Bronchial epithelial cell (primary cell): Measurements from ENCODE around the gene PDZD2. TPM values are rescaled to one million over a fixed set of nuclear protein-coding genes. Genes with fewer than 3 reads are reported as not detected.
A peak's percentile ranks its signal among the peaks of the same experiment; 100 is the strongest.

Experiments used
- DNase-seq: peaks from one replicate; pipeline ENCODE4 v3.0.0-alpha.2; 2010; ENCODE audit warnings: low read depth
- FAIRE-seq: peaks from 2 replicates; lab custom pipeline; 2011; peaks lifted over from hg19 to GRCh38; lab: Jason Lieb, UNC
- H3K27me3 ChIP-seq: 2 replicates; pipeline ENCODE4 v1.5.1; 2011; ENCODE audit warnings: low read length; ENCODE audit not compliant: control insufficient read depth, insufficient read depth
- H3K36me3 ChIP-seq: 2 replicates; pipeline ENCODE4 v1.5.1; 2011; ENCODE audit warnings: low read length; ENCODE audit not compliant: control insufficient read depth, insufficient read depth
- H3K4me3 ChIP-seq: 2 replicates; pipeline ENCODE4 v1.5.1; 2011; ENCODE audit warnings: mild to moderate bottlenecking, low read depth, low read length, control low read depth
- CTCF ChIP-seq: IDR thresholded peaks from 2 replicates; pipeline ENCODE4 v1.5.1; 2011; ENCODE audit warnings: mild to moderate bottlenecking, moderate library complexity, low read length, control low read depth, inconsistent platforms; ENCODE audit not compliant: insufficient read depth, severe bottlenecking
- total RNA-seq: library from RNA; depleted of rRNA; stranded (reverse); fragments of >200 nt; gene quantifications from 2 replicates; pipeline ENCODE4 v1.2.1, GENCODE V29; 2014

The PDZD2 gene
- total RNA-seq, 1 donor from 2014 or later = 1.8 TPM

- H3K27me3 ChIP-seq = no peaks in the 10 kb centered on the region
- H3K4me3 ChIP-seq = no peak overlapping the region
- DNase-seq (no peak), FAIRE-seq (no peak)
- peaks cover 3% of the 10 kb centered on the region for H3K36me3 ChIP-seq
- no peak for TF ChIP-seq CTCF
Measured at GRCh38 chr5:32145378-32145777, 506.4 kb downstream of the PDZD2 start.

- no peak for DNase-seq
- no peak for TF ChIP-seq CTCF
- H3K27me3 ChIP-seq = no peaks in the 10 kb centered on the region
- no peak for FAIRE-seq
- peaks cover 3% of the 10 kb centered on the region for H3K36me3 ChIP-seq
- no peak overlapping the region for H3K4me3 ChIP-seq
Measured at GRCh38 chr5:32147236-32147635, 508.3 kb downstream of the PDZD2 start.

GRCh38 chr5:32147959-32148358, 509.0 kb downstream of the PDZD2 start:
- Histone ChIP-seq H3K27me3 (no peaks in the 10 kb centered on the region), H3K36me3 (peaks cover 3% of the 10 kb centered on the region), H3K4me3 (no peak overlapping the region)
- DNase-seq = no peak
- TF ChIP-seq CTCF = no peak
- no peak for FAIRE-seq

- peaks cover 2% of the 10 kb centered on the region for H3K36me3 ChIP-seq
- no peak for DNase-seq
- no peak for FAIRE-seq
- TF ChIP-seq CTCF = no peak
- H3K27me3 ChIP-seq = no peaks in the 10 kb centered on the region
- H3K4me3 ChIP-seq = no peak overlapping the region
Measured at GRCh38 chr5:32150366-32150765, 511.4 kb downstream of the PDZD2 start.

GRCh38 chr5:32151198-32151597, 512.3 kb downstream of the PDZD2 start:
- Histone ChIP-seq H3K4me3 (no peak overlapping the region), H3K36me3 (peaks cover 1% of the 10 kb centered on the region), H3K27me3 (no peaks in the 10 kb centered on the region)
- no peak for TF ChIP-seq CTCF
- DNase-seq = no peak
- FAIRE-seq = no peak

GRCh38 chr5:32153723-32154122, 514.8 kb downstream of the PDZD2 start:
- FAIRE-seq (no peak), DNase-seq (peak; percentile 9)
- no peak for TF ChIP-seq CTCF
- Histone ChIP-seq H3K36me3 (no peaks in the 10 kb centered on the region), H3K4me3 (no peak overlapping the region), H3K27me3 (no peaks in the 10 kb centered on the region)
